CD4-positive, alpha-beta T cell (primary cell): ENCODE data around the gene POLR2C. TPM values are rescaled to one million over a fixed set of nuclear protein-coding genes. Genes with fewer than 3 reads are reported as not detected.

Source experiments
- ATAC-seq: fragments of 200-7000 bp; cut with Tn5 transposase; one replicate; pipeline ENCODE4 v1.10.0; 2022; ENCODE audit warnings: mild to moderate bottlenecking; ENCODE audit not compliant: poor library complexity
- CTCF ChIA-PET: fragments of 350-600 bp; sonication (Branson Sonifier 250); formaldehyde crosslinking; loops from one replicate; lab custom pipeline; 2021; ENCODE audit warnings: antibody characterized with exemption, inconsistent platforms; lab: Charles Lee
- POLR2A ChIA-PET: fragments of 350-600 bp; sonication (Branson Sonifier 250); formaldehyde crosslinking; loops from one replicate; lab custom pipeline; 2021; ENCODE audit warnings: antibody characterized with exemption, inconsistent platforms; lab: Charles Lee
- DNase-seq, 14 experiments: peaks; one replicate each; pipeline ENCODE4 v3.0.0-alpha.2; 2013 to 2020; ENCODE audit warnings: mixed read lengths in 2 of 14
- H3K27ac ChIP-seq, 2 donors: one replicate each; pipeline versions ENCODE4 v1.5.1 to v1.7.0; 2013; ENCODE audit warnings: low read length in 2 of 2, low read depth in 1 of 2, mild to moderate bottlenecking in 1 of 2
- H3K27me3 ChIP-seq, 2 experiments: 1 replicate in 1 of 2; 2 replicates in 1 of 2; pipeline versions ENCODE4 v1.6.1 to v1.7.0; 2013; ENCODE audit warnings: low read length in 2 of 2, control low read depth in 1 of 2, mild to moderate bottlenecking in 1 of 2, moderate library complexity in 1 of 2; ENCODE audit not compliant: insufficient read depth in 2 of 2, control insufficient read depth in 1 of 2
- H3K36me3 ChIP-seq: one replicate; pipeline ENCODE4 v1.6.1; 2013; ENCODE audit warnings: low read length, control low read depth; ENCODE audit not compliant: insufficient read depth
- H3K4me1 ChIP-seq: one replicate; pipeline ENCODE4 v1.6.1; 2013; ENCODE audit warnings: low read length, control low read depth; ENCODE audit not compliant: insufficient read depth
- H3K4me3 ChIP-seq: one replicate; pipeline ENCODE4 v1.5.1; 2013; ENCODE audit warnings: mild to moderate bottlenecking, low read length, moderate library complexity
- H3K9me3 ChIP-seq, 2 experiments: 1 replicate in 1 of 2; 2 replicates in 1 of 2; pipeline versions ENCODE4 v1.6.1 to v1.7.0; 2013; ENCODE audit warnings: low read length in 2 of 2, mild to moderate bottlenecking in 2 of 2, control low read depth in 1 of 2, moderate library complexity in 1 of 2; ENCODE audit not compliant: control insufficient read depth in 1 of 2, insufficient read depth in 1 of 2
- H3K27ac Mint-ChIP-seq: one replicate; pipeline ENCODE4 v1.8.0; 2020; ENCODE audit warnings: mixed read lengths
- H3K27me3 Mint-ChIP-seq: one replicate; pipeline ENCODE4 v1.8.0; 2021; ENCODE audit warnings: mixed read lengths
- H3K36me3 Mint-ChIP-seq: one replicate; pipeline ENCODE4 v1.8.0; 2021; ENCODE audit warnings: low read depth, mixed read lengths
- H3K4me1 Mint-ChIP-seq: one replicate; pipeline ENCODE4 v1.8.0; 2021; ENCODE audit warnings: low read depth, mixed read lengths
- H3K4me3 Mint-ChIP-seq: one replicate; pipeline ENCODE4 v1.8.0; 2020; ENCODE audit warnings: mild to moderate bottlenecking, mixed read lengths
- H3K9me3 Mint-ChIP-seq: one replicate; pipeline ENCODE4 v1.8.0; 2020; ENCODE audit warnings: mixed read lengths
- intact Hi-C, 2 experiments: fragments of 100-400 bp; cut with DNase I in 1 of 2; cut with micrococcal nuclease in 1 of 2; formaldehyde crosslinking; loops; one replicate each; pipeline versions ENCODE4 v1.15.1 to v1.9.0; 2023 to 2025; cut with DNase I, micrococcal nuclease
- total RNA-seq, 174 experiments: library from RNA in 2 of 174; stranded (reverse) in 2 of 174; gene quantifications; one replicate each; pipeline ENCODE4 v1.2.3 and lab custom pipeline; 2021 to 2026
- TF ChIP-seq, protein P1 (sequence below): fragments of 200-600 bp; IDR thresholded peaks from one replicate; pipeline ENCODE4 v1.8.0; 2022; ENCODE audit warnings: antibody characterized with exemption, mild to moderate bottlenecking

Gene POLR2C
- total RNA-seq, 2 experiments from 2014 or later = 124 to 125 TPM

DNA sequence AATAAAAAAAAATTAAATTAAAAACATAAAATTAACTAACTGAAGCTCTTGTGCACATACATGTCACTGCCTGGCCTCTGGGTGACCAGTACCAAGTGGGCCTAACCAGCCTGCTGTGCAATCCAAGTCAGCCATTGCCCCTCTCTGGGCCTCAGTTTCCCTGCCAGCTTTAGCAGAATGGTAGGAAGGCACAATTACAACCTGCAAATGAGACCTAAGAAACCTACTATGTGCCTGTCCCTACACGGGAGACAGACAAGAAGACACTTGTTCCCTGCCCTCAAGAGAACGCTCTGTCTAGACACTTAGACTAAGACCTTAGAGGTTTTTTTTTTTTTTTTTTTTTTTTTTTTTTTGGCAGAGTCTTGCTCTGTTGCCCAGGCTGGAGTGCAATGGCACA lies 17.0 kb upstream of the POLR2C start:
- Histone ChIP-seq H3K4me3 (no peak overlapping the region), H3K9me3 (peaks cover 3 to 7% of the 10 kb centered on the region in 2 experiments), H3K27me3 (no peaks in the 10 kb centered on the region), H3K4me1 (peaks cover 29% of the 10 kb centered on the region), H3K36me3 (peaks cover 9% of the 10 kb centered on the region), H3K27ac (no peak overlapping the region)
- DNase-seq = no peak
- no peaks in the 10 kb centered on the region for H3K9me3 Mint-ChIP-seq
- H3K27me3 Mint-ChIP-seq = no peaks in the 10 kb centered on the region
- peaks cover 39% of the 10 kb centered on the region for H3K4me1 Mint-ChIP-seq
- ChIA-PET CTCF (interaction anchor here (0.6 to 6.1 kb wide), 2 partner anchors 17 to 21 kb away, joined by 3 to 55 read pairs; partner anchors contain the start of gene POLR2C), POLR2A (interaction anchor here (0.6 to 3.7 kb wide), 2 partner anchors 15 to 290 kb away, joined by 4 to 82 read pairs; partner anchors contain the start of gene POLR2C)
- intact Hi-C loops = loop anchor here in 1 of 2 experiments (5.0 to 10.0 kb wide), 3 partner anchors 201 to 287 kb away; partner anchors contain the start of genes ARL2BP, PSME3IP1 and RSPRY1
- peak overlapping the region; percentile 65 for H3K4me3 Mint-ChIP-seq
- TF ChIP-seq, protein P1, sequence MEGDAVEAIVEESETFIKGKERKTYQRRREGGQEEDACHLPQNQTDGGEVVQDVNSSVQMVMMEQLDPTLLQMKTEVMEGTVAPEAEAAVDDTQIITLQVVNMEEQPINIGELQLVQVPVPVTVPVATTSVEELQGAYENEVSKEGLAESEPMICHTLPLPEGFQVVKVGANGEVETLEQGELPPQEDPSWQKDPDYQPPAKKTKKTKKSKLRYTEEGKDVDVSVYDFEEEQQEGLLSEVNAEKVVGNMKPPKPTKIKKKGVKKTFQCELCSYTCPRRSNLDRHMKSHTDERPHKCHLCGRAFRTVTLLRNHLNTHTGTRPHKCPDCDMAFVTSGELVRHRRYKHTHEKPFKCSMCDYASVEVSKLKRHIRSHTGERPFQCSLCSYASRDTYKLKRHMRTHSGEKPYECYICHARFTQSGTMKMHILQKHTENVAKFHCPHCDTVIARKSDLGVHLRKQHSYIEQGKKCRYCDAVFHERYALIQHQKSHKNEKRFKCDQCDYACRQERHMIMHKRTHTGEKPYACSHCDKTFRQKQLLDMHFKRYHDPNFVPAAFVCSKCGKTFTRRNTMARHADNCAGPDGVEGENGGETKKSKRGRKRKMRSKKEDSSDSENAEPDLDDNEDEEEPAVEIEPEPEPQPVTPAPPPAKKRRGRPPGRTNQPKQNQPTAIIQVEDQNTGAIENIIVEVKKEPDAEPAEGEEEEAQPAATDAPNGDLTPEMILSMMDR = no peak
- H3K27ac Mint-ChIP-seq = no peak overlapping the region
- no peak for ATAC-seq
- peaks cover 43% of the 10 kb centered on the region for H3K36me3 Mint-ChIP-seq

DNA sequence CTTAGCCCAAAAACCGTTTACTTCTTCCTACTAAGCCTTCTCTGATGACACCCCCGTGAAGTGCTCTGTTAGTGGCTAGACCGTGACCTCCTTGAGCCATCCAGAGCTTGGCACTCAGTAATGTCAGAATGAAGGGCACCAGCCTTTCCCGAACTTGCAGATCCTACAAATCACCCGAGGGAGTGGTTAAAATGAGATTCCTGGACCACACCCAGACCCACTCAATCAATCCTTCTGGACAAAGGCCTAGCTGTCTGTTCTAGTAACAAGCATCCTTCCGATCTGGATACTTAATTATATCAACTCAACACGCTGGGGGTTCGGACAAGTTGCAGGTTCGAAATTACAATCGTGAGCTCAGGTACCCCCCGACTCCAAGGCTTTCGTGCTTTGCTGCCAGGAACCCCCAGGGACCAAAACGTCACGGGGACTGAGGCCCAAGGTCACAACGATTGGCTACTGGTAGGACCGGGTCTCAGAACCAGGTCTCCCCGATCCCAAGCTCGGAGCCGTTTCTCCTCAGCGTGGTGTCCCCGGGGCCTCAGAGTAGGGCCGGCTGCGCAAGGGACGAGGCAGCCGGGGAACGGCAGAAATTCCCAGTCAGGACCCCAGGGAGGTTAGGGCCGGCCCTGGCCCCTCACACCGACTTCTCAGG lies 15.8 kb upstream of the POLR2C start:
- peaks cover 34% of the 10 kb centered on the region for H3K4me1 Mint-ChIP-seq

More for the DNA sequence above, 15.8 kb upstream of the POLR2C start:
- Histone ChIP-seq H3K27ac (peak overlapping the region; percentile 73 to 79), H3K4me3 (peak overlapping the region; percentile 96), H3K27me3 (no peaks in the 10 kb centered on the region), H3K36me3 (peaks cover 12% of the 10 kb centered on the region), H3K9me3 (no peaks in the 10 kb centered on the region), H3K4me1 (peaks cover 29% of the 10 kb centered on the region)
- Mint-ChIP-seq H3K36me3 (peaks cover 32% of the 10 kb centered on the region), H3K9me3 (no peaks in the 10 kb centered on the region), H3K27me3 (no peaks in the 10 kb centered on the region), H3K27ac (peak overlapping the region; percentile 88), H3K4me3 (peak overlapping the region; percentile 96)
- ChIA-PET POLR2A (interaction anchor here (0.5 to 3.7 kb wide), 19 partner anchors 10 to 577 kb away, joined by 3 to 82 read pairs (median 6); partner anchors contain the start of genes ARL2BP, CCDC102A, KATNB1 and POLR2C), CTCF (interaction anchor here (1.0 to 6.1 kb wide), 6 partner anchors 13 to 146 kb away, joined by 3 to 55 read pairs (median 7); partner anchors contain the start of genes CCDC102A and POLR2C)
- TF ChIP-seq, protein P1 = no peak
- intact Hi-C loops = loop anchor here in 1 of 2 experiments (1.0 to 10.0 kb wide), 4 partner anchors 16 to 286 kb away; partner anchors contain the start of genes ARL2BP, POLR2C, PSME3IP1 and RSPRY1
- peak; percentile 10 for ATAC-seq
- DNase-seq = peak in 7 of 14 experiments; percentile 2 to 51 (median 9)
